ENCODE data around the gene ACOT8. TPM values are rescaled to one million over a fixed set of nuclear protein-coding genes. Genes with fewer than 3 reads are reported as not detected.

Gene ACOT8
- total and polyA plus RNA-seq, 9 of the 15 experiments (the other 6 are each of a cell fraction or from before 2014, with no cell fraction given): 8.2 to 46.7 (median 20.7) TPM

- TF ChIP-seq, protein P1, sequence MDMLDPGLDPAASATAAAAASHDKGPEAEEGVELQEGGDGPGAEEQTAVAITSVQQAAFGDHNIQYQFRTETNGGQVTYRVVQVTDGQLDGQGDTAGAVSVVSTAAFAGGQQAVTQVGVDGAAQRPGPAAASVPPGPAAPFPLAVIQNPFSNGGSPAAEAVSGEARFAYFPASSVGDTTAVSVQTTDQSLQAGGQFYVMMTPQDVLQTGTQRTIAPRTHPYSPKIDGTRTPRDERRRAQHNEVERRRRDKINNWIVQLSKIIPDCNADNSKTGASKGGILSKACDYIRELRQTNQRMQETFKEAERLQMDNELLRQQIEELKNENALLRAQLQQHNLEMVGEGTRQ (CRISPR knock-in tag; IDR thresholded peaks at IDR 0.05): no peak
- peak; percentile 46; the same call in 1 of the 2 replicates for TF ChIP-seq CXXC5 (CRISPR knock-in tag; IDR thresholded peaks at IDR 0.05)
- no peak for TF ChIP-seq NFIC (IDR thresholded peaks at IDR 0.05)
- no peak for TF ChIP-seq ZNF583 (CRISPR knock-in tag; IDR thresholded peaks at IDR 0.05)
- TF ChIP-seq ZBTB12 (CRISPR knock-in tag; IDR thresholded peaks at IDR 0.05): peak; percentile 31; the same call in 1 of the 2 replicates
- TF ChIP-seq CBX2 (IDR thresholded peaks at IDR 0.05; ENCODE audit: insufficient read depth, low read length, poor library complexity, severe bottlenecking): no peak
- TF ChIP-seq ZNF561 (CRISPR knock-in tag; conservative IDR thresholded peaks at IDR 0.05): no peak
- no peak for TF ChIP-seq ARHGAP35 (IDR thresholded peaks at IDR 0.05; ENCODE audit: partially characterized antibody)
- TF ChIP-seq, protein P2, sequence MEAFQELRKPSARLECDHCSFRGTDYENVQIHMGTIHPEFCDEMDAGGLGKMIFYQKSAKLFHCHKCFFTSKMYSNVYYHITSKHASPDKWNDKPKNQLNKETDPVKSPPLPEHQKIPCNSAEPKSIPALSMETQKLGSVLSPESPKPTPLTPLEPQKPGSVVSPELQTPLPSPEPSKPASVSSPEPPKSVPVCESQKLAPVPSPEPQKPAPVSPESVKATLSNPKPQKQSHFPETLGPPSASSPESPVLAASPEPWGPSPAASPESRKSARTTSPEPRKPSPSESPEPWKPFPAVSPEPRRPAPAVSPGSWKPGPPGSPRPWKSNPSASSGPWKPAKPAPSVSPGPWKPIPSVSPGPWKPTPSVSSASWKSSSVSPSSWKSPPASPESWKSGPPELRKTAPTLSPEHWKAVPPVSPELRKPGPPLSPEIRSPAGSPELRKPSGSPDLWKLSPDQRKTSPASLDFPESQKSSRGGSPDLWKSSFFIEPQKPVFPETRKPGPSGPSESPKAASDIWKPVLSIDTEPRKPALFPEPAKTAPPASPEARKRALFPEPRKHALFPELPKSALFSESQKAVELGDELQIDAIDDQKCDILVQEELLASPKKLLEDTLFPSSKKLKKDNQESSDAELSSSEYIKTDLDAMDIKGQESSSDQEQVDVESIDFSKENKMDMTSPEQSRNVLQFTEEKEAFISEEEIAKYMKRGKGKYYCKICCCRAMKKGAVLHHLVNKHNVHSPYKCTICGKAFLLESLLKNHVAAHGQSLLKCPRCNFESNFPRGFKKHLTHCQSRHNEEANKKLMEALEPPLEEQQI (IDR thresholded peaks at IDR 0.05): no peak
- TF ChIP-seq NFE2L1 (tag; IDR thresholded peaks at IDR 0.05; ENCODE audit: borderline replicate concordance, low read depth): no peak
- no peak for TF ChIP-seq TCF7L2 (IDR thresholded peaks at IDR 0.05; ENCODE audit: low read depth, low read length)
- no peak for TF ChIP-seq ZNF133 (CRISPR knock-in tag; IDR thresholded peaks at IDR 0.05)
- no peak for TF ChIP-seq TEAD1 (CRISPR knock-in tag; IDR thresholded peaks at IDR 0.05)
- no peak for TF ChIP-seq IRF2 (CRISPR knock-in tag; IDR thresholded peaks at IDR 0.05)
- TF ChIP-seq BRCA1 (IDR thresholded peaks at IDR 0.05): no peak
- TF ChIP-seq BRCA1 (CRISPR knock-in tag; IDR thresholded peaks at IDR 0.05): no peak
- TF ChIP-seq, protein P3, sequence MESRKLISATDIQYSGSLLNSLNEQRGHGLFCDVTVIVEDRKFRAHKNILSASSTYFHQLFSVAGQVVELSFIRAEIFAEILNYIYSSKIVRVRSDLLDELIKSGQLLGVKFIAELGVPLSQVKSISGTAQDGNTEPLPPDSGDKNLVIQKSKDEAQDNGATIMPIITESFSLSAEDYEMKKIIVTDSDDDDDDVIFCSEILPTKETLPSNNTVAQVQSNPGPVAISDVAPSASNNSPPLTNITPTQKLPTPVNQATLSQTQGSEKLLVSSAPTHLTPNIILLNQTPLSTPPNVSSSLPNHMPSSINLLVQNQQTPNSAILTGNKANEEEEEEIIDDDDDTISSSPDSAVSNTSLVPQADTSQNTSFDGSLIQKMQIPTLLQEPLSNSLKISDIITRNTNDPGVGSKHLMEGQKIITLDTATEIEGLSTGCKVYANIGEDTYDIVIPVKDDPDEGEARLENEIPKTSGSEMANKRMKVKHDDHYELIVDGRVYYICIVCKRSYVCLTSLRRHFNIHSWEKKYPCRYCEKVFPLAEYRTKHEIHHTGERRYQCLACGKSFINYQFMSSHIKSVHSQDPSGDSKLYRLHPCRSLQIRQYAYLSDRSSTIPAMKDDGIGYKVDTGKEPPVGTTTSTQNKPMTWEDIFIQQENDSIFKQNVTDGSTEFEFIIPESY (CRISPR knock-in tag; IDR thresholded peaks at IDR 0.05): no peak
- TF ChIP-seq PURB (CRISPR knock-in tag; IDR thresholded peaks at IDR 0.05; ENCODE audit: low read depth): no peak
- TF ChIP-seq GTF2F1 (IDR thresholded peaks at IDR 0.05; ENCODE audit: low read depth, low read length): no peak
- TF ChIP-seq VEZF1 (CRISPR knock-in tag; IDR thresholded peaks at IDR 0.05): no peak
- no peak for TF ChIP-seq PRMT5 (CRISPR knock-in tag; IDR thresholded peaks at IDR 0.05)
These were observed 24.0 kb upstream of the ACOT8 start, which contains the start of gene ZSWIM1 (continued) for GRCh38 chr20:45880988-45881788.

All from K562 (cell line).